Chondrocyte (in vitro differentiated cells): ENCODE data around the gene LRRC23. TPM values are rescaled to one million over a fixed set of nuclear protein-coding genes. Genes with fewer than 3 reads are reported as not detected.

Experiments used
- DNase-seq: peaks from one replicate; pipeline ENCODE4 v3.0.0; 2021; ENCODE audit warnings: mixed read lengths, low spot score
- H3K27ac Mint-ChIP-seq: one replicate; pipeline ENCODE4 v1.8.0; 2021; ENCODE audit warnings: mild to moderate bottlenecking, moderate library complexity, mixed read lengths; ENCODE audit not compliant: unreplicated experiment
- H3K27me3 Mint-ChIP-seq: 2 replicates; pipeline ENCODE4 v1.8.0; 2021; ENCODE audit warnings: low read depth, mixed read lengths
- H3K36me3 Mint-ChIP-seq: 2 replicates; pipeline ENCODE4 v1.8.0; 2021; ENCODE audit warnings: low read depth, mixed read lengths
- H3K4me1 Mint-ChIP-seq: 2 replicates; pipeline ENCODE4 v1.8.0; 2021; ENCODE audit warnings: low read depth, mild to moderate bottlenecking, mixed read lengths
- H3K4me3 Mint-ChIP-seq: one replicate; pipeline ENCODE4 v1.8.0; 2021; ENCODE audit warnings: mild to moderate bottlenecking, moderate library complexity, mixed read lengths; ENCODE audit not compliant: unreplicated experiment
- H3K9me3 Mint-ChIP-seq: 2 replicates; pipeline ENCODE4 v1.8.0; 2021; ENCODE audit warnings: low read depth, mixed read lengths
- total RNA-seq: library from RNA; stranded (reverse); gene quantifications from 3 replicates; pipeline ENCODE4 v1.2.1, GENCODE V29; 2021
- TF ChIP-seq, protein P1 (sequence below): fragments of 200-600 bp; sonication (generic); IDR thresholded peaks from 2 replicates; pipeline ENCODE4 v1.5.0; 2021; ENCODE audit warnings: antibody characterized with exemption, mild to moderate bottlenecking, moderate library complexity

LRRC23 gene
- total RNA-seq, 1 donor from 2014 or later = 6.3 TPM

DNA sequence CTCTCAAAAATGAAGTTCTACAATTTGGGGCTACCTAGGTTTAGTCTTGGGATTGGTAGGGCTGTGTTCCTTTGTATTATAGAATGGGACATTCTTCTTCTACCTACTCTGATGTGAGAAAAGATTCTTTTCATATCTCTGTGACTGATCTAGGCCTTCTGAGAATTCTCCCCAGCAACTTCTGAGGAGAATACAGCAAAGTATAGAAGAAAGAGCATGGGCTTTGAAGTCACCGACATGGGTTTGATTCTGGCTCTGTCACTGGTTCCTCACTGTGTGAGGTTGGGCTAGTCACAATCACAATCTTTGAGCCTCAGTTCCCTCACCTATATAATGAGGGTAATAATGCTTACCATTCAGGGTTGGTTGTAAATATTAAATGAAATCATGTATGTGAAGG, 28.1 kb downstream of the LRRC23 start:
- H3K4me3 Mint-ChIP-seq = no peak overlapping the region
- peak overlapping the region; percentile 71 for H3K27ac Mint-ChIP-seq
- no peaks in the 10 kb centered on the region for H3K9me3 Mint-ChIP-seq
- DNase-seq = no peak
- no peaks in the 10 kb centered on the region for H3K27me3 Mint-ChIP-seq
- TF ChIP-seq, protein P1, sequence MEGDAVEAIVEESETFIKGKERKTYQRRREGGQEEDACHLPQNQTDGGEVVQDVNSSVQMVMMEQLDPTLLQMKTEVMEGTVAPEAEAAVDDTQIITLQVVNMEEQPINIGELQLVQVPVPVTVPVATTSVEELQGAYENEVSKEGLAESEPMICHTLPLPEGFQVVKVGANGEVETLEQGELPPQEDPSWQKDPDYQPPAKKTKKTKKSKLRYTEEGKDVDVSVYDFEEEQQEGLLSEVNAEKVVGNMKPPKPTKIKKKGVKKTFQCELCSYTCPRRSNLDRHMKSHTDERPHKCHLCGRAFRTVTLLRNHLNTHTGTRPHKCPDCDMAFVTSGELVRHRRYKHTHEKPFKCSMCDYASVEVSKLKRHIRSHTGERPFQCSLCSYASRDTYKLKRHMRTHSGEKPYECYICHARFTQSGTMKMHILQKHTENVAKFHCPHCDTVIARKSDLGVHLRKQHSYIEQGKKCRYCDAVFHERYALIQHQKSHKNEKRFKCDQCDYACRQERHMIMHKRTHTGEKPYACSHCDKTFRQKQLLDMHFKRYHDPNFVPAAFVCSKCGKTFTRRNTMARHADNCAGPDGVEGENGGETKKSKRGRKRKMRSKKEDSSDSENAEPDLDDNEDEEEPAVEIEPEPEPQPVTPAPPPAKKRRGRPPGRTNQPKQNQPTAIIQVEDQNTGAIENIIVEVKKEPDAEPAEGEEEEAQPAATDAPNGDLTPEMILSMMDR = no peak
- peaks cover 71% of the 10 kb centered on the region for H3K4me1 Mint-ChIP-seq
- peaks cover 24% of the 10 kb centered on the region for H3K36me3 Mint-ChIP-seq

DNA sequence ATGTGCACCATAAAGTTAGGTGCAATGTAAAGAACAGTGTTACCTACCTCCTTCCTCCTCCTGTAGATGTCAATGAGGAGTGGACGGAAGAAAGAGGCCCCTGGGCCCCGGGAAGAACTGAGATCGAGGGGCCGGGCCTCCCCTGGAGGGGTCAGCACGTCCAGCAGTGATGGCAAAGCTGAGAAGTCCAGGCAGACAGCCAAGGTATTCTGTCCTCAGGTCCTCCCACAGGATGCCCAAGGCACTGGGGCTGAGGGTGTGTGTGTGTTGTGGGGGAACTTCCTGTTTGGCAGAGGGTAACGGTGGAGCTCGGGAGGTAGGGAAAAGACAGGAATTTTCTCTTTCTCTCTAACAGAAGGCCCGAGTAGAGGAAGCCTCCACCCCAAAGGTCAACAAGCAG, 29.5 kb downstream of the LRRC23 start:
- no peak for DNase-seq
- no peaks in the 10 kb centered on the region for H3K27me3 Mint-ChIP-seq
- peak overlapping the region; percentile 79 for H3K27ac Mint-ChIP-seq
- peak overlapping the region; percentile 26 for H3K4me3 Mint-ChIP-seq
- peaks cover 71% of the 10 kb centered on the region for H3K4me1 Mint-ChIP-seq
- no peaks in the 10 kb centered on the region for H3K9me3 Mint-ChIP-seq
- TF ChIP-seq, protein P1 = no peak
- peaks cover 22% of the 10 kb centered on the region for H3K36me3 Mint-ChIP-seq

DNA sequence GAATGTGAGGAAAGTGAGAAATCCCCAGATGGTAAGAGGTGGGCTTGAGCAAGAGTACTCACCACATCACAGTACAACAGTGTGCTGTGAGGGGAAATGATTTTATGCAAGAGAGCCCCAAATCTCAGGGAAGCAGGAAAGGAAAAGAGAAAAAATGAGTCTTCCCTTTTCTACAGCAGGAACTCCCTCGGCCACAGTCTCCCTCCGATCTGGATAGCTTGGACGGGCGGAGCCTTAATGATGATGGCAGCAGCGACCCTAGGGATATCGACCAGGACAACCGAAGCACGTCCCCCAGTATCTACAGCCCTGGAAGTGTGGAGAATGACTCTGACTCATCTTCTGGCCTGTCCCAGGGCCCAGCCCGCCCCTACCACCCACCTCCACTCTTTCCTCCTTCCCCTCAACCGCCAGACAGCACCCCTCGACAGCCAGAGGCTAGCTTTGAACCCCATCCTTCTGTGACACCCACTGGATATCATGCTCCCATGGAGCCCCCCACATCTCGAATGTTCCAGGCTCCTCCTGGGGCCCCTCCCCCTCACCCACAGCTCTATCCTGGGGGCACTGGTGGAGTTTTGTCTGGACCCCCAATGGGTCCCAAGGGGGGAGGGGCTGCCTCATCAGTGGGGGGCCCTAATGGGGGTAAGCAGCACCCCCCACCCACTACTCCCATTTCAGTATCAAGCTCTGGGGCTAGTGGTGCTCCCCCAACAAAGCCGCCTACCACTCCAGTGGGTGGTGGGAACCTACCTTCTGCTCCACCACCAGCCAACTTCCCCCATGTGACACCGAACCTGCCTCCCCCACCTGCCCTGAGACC, 31.0 kb downstream of the LRRC23 start:
- DNase-seq = no peak
- Mint-ChIP-seq H3K27ac (peak overlapping the region; percentile 60), H3K4me1 (peaks cover 62% of the 10 kb centered on the region), H3K36me3 (peaks cover 27% of the 10 kb centered on the region), H3K27me3 (no peaks in the 10 kb centered on the region), H3K4me3 (no peak overlapping the region), H3K9me3 (no peaks in the 10 kb centered on the region)
- TF ChIP-seq, protein P1 = no peak

DNA sequence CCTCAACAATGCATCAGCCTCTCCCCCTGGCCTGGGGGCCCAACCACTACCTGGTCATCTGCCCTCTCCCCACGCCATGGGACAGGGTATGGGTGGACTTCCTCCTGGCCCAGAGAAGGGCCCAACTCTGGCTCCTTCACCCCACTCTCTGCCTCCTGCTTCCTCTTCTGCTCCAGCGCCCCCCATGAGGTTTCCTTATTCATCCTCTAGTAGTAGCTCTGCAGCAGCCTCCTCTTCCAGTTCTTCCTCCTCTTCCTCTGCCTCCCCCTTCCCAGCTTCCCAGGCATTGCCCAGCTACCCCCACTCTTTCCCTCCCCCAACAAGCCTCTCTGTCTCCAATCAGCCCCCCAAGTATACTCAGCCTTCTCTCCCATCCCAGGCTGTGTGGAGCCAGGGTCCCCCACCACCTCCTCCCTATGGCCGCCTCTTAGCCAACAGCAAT, 31.6 kb downstream of the LRRC23 start:
- no peaks in the 10 kb centered on the region for H3K27me3 Mint-ChIP-seq
- no peak for DNase-seq
- H3K4me1 Mint-ChIP-seq = peaks cover 59% of the 10 kb centered on the region
- H3K27ac Mint-ChIP-seq = peak overlapping the region; percentile 49
- H3K36me3 Mint-ChIP-seq = peaks cover 29% of the 10 kb centered on the region
- no peaks in the 10 kb centered on the region for H3K9me3 Mint-ChIP-seq
- TF ChIP-seq, protein P1 = no peak
- H3K4me3 Mint-ChIP-seq = peak overlapping the region; percentile 51

DNA sequence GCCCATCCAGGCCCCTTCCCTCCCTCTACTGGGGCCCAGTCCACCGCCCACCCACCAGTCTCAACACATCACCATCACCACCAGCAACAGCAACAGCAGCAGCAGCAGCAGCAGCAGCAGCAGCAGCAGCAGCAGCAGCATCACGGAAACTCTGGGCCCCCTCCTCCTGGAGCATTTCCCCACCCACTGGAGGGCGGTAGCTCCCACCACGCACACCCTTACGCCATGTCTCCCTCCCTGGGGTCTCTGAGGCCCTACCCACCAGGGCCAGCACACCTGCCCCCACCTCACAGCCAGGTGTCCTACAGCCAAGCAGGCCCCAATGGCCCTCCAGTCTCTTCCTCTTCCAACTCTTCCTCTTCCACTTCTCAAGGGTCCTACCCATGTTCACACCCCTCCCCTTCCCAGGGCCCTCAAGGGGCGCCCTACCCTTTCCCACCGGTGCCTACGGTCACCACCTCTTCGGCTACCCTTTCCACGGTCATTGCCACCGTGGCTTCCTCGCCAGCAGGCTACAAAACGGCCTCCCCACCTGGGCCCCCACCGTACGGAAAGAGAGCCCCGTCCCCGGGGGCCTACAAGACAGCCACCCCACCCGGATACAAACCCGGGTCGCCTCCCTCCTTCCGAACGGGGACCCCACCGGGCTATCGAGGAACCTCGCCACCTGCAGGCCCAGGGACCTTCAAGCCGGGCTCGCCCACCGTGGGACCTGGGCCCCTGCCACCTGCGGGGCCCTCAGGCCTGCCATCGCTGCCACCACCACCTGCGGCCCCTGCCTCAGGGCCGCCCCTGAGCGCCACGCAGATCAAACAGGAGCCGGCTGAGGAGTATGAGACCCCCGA, 32.2 kb downstream of the LRRC23 start:
- DNase-seq = no peak
- peak overlapping the region; percentile 72 for H3K4me3 Mint-ChIP-seq
- no peaks in the 10 kb centered on the region for H3K9me3 Mint-ChIP-seq
- H3K27ac Mint-ChIP-seq = peak overlapping the region; percentile 49
- H3K4me1 Mint-ChIP-seq = peaks cover 58% of the 10 kb centered on the region
- no peaks in the 10 kb centered on the region for H3K27me3 Mint-ChIP-seq
- peaks cover 30% of the 10 kb centered on the region for H3K36me3 Mint-ChIP-seq
- TF ChIP-seq, protein P1 = no peak
